Measurements from ENCODE around the gene WDR54.

WDR54 gene

DNA sequence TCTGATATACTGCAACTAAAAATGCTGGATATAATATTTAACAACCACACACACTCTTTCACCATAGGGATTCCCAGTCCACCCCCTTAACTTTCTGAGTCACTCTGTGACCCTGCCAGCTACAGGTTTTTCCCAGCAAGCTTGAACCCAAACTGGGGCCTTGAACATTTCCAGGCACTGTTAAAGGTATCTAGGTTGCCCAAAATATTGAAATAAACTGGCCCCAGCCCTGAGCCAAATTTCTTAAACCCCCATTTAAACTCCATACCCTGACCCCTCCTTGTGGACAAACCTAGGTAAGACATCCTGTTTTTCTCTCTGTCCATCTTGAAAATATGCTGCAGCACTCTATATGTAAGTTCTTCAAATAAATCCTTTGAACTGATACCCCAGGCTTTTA lies 21.7 kb upstream of the WDR54 start:
- intact Hi-C loops (cut with DNase I), result no loop called here
- no peak for DNase-seq

GRCh38 chr2:74401891-74402290 lies 19.6 kb upstream of the WDR54 start:
- no peak for DNase-seq
- intact Hi-C loops (cut with DNase I), result no loop called here

DNA sequence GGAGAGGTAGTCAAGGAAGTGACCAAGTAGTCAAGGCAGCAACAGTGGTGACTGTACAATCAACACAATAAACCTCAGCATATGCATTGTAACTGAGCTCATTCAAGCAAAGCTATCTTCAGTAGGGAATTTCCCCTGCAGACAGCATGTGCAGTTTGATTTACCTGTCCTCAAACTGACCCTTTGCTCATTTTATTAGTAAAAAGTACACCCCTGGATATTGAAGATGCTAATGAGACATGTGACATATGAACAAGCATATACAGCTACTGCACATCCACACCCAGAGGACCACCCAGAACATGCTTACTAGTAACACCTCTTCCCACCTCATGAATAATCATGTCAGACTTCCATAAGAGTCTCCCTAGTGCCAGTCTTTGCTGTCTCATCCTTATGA lies 15.5 kb upstream of the WDR54 start:
- no peak for DNase-seq
- intact Hi-C loops (cut with DNase I), result no loop called here

GRCh38 chr2:74407682-74408081 lies 13.8 kb upstream of the WDR54 start:
- no peak for DNase-seq
- intact Hi-C loops (cut with DNase I), result no loop called here

- peak in 1 of 10 donors; percentile 75 for DNase-seq
- intact Hi-C loops (cut with DNase I), result no loop called here
These were observed 8.4 kb upstream of the WDR54 start for GRCh38 chr2:74413001-74413698.

GRCh38 chr2:74414441-74414840 lies 7.1 kb upstream of the WDR54 start:
- intact Hi-C loops (cut with DNase I), result no loop called here
- DNase-seq, result peak in 1 of 10 donors; percentile 82

DNA sequence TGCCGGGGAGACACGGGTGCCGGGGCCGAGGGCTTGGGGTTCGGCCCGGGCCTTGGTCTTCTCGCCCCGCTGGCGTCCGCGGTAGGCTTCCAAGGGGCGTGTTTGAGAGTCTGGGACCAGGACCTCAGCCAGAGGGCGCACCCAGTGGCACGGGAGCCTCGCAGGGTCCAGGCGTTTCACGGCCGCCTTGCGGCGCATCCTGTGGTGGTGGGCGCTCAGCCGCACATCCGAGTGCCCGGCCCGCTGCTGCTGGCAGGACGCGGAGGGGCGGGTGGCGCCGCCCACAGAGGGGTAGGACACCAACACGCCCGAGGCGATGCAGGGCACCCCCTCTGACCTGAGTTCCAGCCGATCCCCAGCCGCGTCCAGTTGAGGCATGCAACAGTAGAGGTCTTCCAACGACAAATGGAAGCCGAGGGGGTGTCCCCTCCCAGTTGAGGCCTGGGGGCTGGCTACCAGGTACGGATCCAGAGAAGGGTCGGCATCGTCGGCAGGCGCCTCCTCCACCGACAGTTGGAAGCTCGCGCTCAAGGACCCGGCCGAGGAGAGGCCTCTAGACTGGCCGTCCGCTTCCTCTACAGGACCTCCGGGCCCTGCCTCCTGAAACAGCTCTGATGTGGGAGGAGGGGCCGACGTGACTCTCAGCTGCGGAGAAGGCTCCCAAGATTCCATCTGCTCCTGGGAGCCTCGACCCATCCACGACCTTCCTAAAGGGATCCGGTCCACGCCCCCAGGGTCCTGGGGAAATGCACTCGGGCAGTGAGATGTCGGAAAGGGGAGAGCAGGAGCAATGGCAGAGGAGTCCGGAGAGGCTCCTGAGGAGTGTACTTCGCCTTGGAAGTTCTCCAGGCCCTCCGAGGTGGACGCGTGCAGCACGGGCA lies 6.4 kb upstream of the WDR54 start:
- peak in 8 of 10 donors; percentile 45 to 93 (median 68) for DNase-seq
- intact Hi-C loops (cut with DNase I), result no loop called here

- DNase-seq, result peak in 1 of 10 donors; percentile 78
- intact Hi-C loops (cut with DNase I), result no loop called here
These were observed 5.7 kb upstream of the WDR54 start for GRCh38 chr2:74415762-74416395.

GRCh38 chr2:74416778-74417177 lies 4.8 kb upstream of the WDR54 start:
- DNase-seq, result no peak
- intact Hi-C loops (cut with DNase I), result no loop called here

DNA sequence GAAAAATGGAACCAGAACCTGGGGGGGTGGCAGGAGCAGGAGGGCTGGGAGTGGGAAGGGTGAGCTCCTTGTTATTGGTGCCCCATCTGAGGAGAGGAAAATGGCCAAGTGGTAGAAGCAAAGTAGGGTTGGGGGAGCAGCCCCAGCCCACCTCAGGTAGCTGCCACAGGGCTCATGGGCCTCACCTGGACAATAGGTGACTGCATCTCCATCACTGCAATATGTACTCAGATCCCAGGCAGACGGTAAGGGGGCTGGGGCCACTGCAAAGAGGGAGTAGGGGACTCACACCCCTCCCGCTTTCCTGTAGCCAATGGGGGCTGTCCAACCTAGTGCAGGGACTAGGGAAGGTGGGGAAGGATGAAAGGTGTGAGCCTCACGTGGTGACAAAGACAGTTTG lies 4.3 kb upstream of the WDR54 start:
- no peak for DNase-seq
- intact Hi-C loops (cut with DNase I), result no loop called here

DNA sequence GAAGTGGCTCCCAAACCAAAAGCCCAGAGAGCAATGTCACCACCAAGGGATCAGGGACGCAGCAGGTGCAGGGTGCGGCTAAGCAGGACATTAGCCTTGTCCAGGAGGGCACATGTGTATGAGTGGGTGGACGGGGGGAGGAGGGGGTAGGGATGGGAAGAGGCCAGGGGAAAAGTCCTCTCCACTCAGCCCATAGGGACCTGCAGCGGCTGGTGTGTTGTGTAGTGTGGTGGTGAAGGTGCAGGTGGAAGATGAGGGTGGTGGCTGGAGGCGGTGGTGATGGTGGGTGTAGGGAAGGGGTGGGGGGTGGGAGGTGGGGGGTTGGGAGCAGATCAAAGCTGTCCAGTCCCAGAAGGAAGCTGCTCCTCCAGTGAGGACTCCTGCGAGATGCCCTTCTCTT lies 3.8 kb upstream of the WDR54 start:
- intact Hi-C loops (cut with DNase I), result no loop called here
- DNase-seq, result no peak

DNA sequence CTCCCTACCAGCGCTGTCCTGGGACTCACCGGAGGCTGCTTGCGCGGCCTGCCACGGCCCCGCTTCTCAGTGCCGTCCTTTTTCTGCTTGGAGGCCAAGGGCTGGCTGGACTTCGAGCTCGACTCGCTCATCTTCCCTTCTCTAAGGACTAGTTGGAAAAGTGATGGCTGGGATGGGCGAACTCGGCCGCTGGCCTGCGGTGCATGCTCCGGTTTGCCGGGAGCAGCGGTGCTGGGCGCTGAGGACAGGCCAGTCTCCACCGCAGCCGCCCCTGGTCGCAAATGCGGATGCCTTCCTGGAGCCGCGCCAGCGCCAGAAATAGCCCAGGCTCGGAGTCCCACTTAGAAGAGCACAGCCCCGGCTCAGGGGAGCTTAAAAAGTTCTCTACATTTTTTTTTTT lies 3.2 kb upstream of the WDR54 start:
- intact Hi-C loops (cut with DNase I), result no loop called here

DNA sequence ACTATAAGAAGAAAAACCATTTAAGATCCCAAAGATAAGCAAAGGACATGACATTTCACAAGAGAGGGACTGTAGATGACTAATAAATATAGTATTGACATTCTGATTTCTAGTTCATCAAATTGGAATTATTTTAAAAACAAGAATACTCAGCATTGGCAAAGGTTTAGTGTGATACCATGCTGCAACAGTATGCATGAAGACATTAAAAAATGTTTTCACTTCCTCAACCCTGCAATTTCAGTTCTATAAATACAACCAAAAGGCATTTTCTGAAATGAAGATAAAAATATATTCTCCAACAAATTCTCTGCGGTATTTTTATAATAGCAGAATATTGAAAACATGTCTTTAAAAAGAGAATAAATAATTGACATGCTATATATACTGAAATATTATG lies 2.2 kb upstream of the WDR54 start:
- DNase-seq, result no peak
- intact Hi-C loops (cut with DNase I), result no loop called here

More for the DNA sequence above, 3.2 kb upstream of the WDR54 start:
- DNase-seq, result peak in 1 of 10 donors; percentile 81

- DNase-seq, result no peak
- intact Hi-C loops (cut with DNase I), result loop anchor here (5.0 kb wide), 1 partner anchor 37 kb away; the partner anchor contains the start of genes INO80B and WBP1
These were observed 1.5 kb upstream of the WDR54 start for GRCh38 chr2:74420006-74420405.

DNA sequence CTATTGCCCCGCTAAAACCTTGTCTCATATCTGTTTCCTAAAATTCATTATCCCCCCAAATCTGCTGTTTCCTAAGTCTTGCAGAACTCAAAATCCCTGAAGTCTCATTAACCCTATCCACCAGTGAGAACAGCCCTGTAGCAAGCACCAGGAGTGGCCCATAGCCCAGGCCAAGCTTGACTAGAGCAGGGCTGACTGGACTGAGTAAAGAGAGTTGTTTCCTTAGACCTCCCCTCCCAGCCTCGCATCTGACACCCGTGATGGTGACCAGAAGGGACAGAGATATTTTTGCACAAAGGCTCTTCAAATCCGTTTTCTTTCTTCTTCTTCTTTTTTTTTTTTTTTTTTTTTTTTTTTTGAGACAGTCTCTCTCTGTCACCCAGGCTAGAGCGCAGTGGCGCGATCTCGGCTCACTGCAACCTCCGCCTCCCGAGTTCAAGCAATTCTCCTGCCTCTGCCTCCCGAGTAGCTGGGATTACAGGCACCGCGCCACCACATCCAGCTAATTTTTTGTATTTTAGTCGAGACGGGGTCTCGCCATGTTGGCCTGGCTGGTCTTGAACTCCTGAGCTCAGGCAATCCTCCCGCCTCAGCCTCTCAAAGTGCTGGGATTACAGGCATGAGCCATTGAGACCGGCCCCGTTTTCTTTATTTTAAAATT lies 957 bp upstream of the WDR54 start:
- DNase-seq, result peak in 1 of 10 donors; percentile 68
- intact Hi-C loops (cut with DNase I), result loop anchor here (5.0 kb wide), 1 partner anchor 37 kb away; the partner anchor contains the start of genes INO80B and WBP1

- intact Hi-C loops (cut with DNase I), result loop anchor here (5.0 kb wide), 1 partner anchor 34 kb away; the partner anchor contains the start of genes INO80B and WBP1
- DNase-seq, result peak in 3 of 10 donors; percentile 61 to 82 (median 66)
These were observed 1.9 kb downstream of the WDR54 start for GRCh38 chr2:74423231-74424095.

- peak in 2 of 10 donors; percentile 23 to 61 for DNase-seq
These were observed 2.8 kb downstream of the WDR54 start for GRCh38 chr2:74424139-74424992.

GRCh38 chr2:74424995-74425406 lies 3.5 kb downstream of the WDR54 start:
- DNase-seq, result peak in 2 of 10 donors; percentile 64 to 78
- intact Hi-C loops (cut with DNase I), result loop anchor here (5.0 kb wide), 1 partner anchor 32 kb away; the partner anchor contains the start of genes INO80B and WBP1

More at GRCh38 chr2:74424139-74424992, 2.8 kb downstream of the WDR54 start:
- intact Hi-C loops (cut with DNase I), result loop anchor here (5.0 kb wide), 1 partner anchor 33 kb away; the partner anchor contains the start of genes INO80B and WBP1
